Smooth muscle cell (in vitro differentiated cells): ENCODE results near the gene TMEM179B. TPM values are rescaled to one million over a fixed set of nuclear protein-coding genes. Genes with fewer than 3 reads are reported as not detected.

ENCODE experiments used
- DNase-seq: peaks from one replicate; lab custom pipeline; 2025; ENCODE audit not compliant: unreplicated experiment; lab: John Stamatoyannopoulos, UW
- H2AFZ ChIP-seq: fragments of 200-600 bp; sonication (generic); 2 replicates; pipeline ENCODE4 v1.6.0; 2016; ENCODE audit warnings: antibody characterized with exemption, low read depth, mild to moderate bottlenecking
- H3F3A ChIP-seq: fragments of 200-600 bp; sonication (generic); 2 replicates; pipeline ENCODE4 v1.6.0; 2017; ENCODE audit warnings: antibody characterized with exemption, low read depth
- H3K27ac ChIP-seq: fragments of 200-600 bp; sonication (generic); 2 replicates; pipeline ENCODE4 v1.5.1; 2016; ENCODE audit warnings: low read depth, mild to moderate bottlenecking
- H3K27me3 ChIP-seq: fragments of 200-600 bp; sonication (generic); 2 replicates; pipeline ENCODE4 v1.6.1; 2016; ENCODE audit warnings: low read depth, mild to moderate bottlenecking
- H3K36me3 ChIP-seq: fragments of 200-600 bp; sonication (generic); 2 replicates; pipeline ENCODE4 v1.5.1; 2016; ENCODE audit warnings: low read depth
- H3K4me1 ChIP-seq: fragments of 200-600 bp; sonication (generic); 2 replicates; pipeline ENCODE4 v1.5.1; 2016; ENCODE audit warnings: low read depth
- H3K4me2 ChIP-seq: fragments of 200-600 bp; sonication (generic); 2 replicates; pipeline ENCODE4 v1.6.0; 2016; ENCODE audit warnings: mild to moderate bottlenecking
- H3K4me3 ChIP-seq: fragments of 200-600 bp; sonication (generic); 2 replicates; pipeline ENCODE4 v1.5.1; 2016; ENCODE audit warnings: mild to moderate bottlenecking
- H3K79me2 ChIP-seq: fragments of 200-600 bp; sonication (generic); 2 replicates; pipeline ENCODE4 v1.6.0; 2016; ENCODE audit warnings: low read depth, mild to moderate bottlenecking
- H3K9ac ChIP-seq: fragments of 200-600 bp; sonication (generic); 2 replicates; pipeline ENCODE4 v1.6.0; 2016; ENCODE audit warnings: low read depth
- H3K9me3 ChIP-seq: fragments of 200-600 bp; sonication (generic); replicated peaks from 2 replicates; pipeline ENCODE4 v1.5.1; 2016; ENCODE audit warnings: low read depth
- H4K20me1 ChIP-seq: fragments of 200-600 bp; sonication (generic); 2 replicates; pipeline ENCODE4 v1.6.0; 2016; ENCODE audit warnings: low read depth
- WGBS: methylation state at CpG from one replicate; pipeline ENCODE4 v1.1.7; 2016; ENCODE audit warnings: low lambda C conversion rate; 5-methylcytosine and 5-hydroxymethylcytosine counted together
- polyA plus RNA-seq: library from polyadenylated mRNA; unstranded; fragments of >200 nt; fragmentation: Nextera tagmentation; extraction: Ambion mirVana; gene quantifications from 2 replicates; pipeline ENCODE4 v1.2.1, GENCODE V29; 2016
- total RNA-seq: library from RNA; depleted of rRNA; stranded (reverse); fragments of >200 nt; gene quantifications from 2 replicates; pipeline ENCODE4 v1.2.3, GENCODE V29; 2014
- TF ChIP-seq, protein P1 (sequence below): fragments of 200-600 bp; sonication (generic); IDR thresholded peaks from 2 replicates; pipeline ENCODE4 v1.5.1; 2017; ENCODE audit warnings: borderline replicate concordance, mild to moderate bottlenecking, antibody characterized with exemption; ENCODE audit not compliant: insufficient read depth, poor library complexity, severe bottlenecking

The TMEM179B gene
- total and polyA plus RNA-seq, 2 experiments from 2014 or later: 103 to 113 TPM

DNA sequence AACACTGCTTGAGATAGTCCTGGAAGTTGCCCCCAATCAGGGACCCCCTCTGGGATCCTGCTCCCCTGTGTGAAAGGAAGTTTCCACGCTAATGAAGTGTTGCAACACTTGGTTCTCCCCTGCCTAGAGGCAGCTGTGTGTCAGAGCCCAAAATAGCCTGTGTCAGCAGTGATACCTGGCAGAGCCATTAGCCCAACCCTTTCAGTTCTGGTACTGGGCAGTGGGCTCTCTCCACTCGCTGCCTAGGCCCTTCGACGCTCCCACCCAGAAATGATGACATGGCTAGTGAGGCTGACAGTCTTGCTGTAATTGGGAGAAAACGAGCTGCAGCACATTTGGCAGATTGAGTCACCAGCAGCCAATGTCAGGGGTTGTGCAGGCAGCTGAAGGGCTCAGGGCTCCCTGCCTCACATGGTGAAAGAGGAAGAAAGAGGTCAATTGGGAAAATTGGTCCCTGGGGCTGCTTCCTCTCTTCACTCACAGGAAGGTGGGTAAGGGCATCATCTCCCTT, 19.5 kb downstream of the TMEM179B start:
- DNase-seq: no peak
- peaks cover 33% of the 10 kb centered on the region for H3K79me2 ChIP-seq
- H4K20me1 ChIP-seq: peaks cover 32% of the 10 kb centered on the region
- no peak overlapping the region for H2AFZ ChIP-seq
- peaks cover under 1% of the 10 kb centered on the region for H3K36me3 ChIP-seq
- H3K4me3 ChIP-seq: no peak overlapping the region
- TF ChIP-seq, protein P1, sequence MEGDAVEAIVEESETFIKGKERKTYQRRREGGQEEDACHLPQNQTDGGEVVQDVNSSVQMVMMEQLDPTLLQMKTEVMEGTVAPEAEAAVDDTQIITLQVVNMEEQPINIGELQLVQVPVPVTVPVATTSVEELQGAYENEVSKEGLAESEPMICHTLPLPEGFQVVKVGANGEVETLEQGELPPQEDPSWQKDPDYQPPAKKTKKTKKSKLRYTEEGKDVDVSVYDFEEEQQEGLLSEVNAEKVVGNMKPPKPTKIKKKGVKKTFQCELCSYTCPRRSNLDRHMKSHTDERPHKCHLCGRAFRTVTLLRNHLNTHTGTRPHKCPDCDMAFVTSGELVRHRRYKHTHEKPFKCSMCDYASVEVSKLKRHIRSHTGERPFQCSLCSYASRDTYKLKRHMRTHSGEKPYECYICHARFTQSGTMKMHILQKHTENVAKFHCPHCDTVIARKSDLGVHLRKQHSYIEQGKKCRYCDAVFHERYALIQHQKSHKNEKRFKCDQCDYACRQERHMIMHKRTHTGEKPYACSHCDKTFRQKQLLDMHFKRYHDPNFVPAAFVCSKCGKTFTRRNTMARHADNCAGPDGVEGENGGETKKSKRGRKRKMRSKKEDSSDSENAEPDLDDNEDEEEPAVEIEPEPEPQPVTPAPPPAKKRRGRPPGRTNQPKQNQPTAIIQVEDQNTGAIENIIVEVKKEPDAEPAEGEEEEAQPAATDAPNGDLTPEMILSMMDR: no peak
- peaks cover 30% of the 10 kb centered on the region for H3F3A ChIP-seq
- H3K4me2 ChIP-seq: peak overlapping the region; percentile 93
- H3K27me3 ChIP-seq: no peaks in the 10 kb centered on the region
- H3K9me3 ChIP-seq: no peaks in the 10 kb centered on the region
- H3K27ac ChIP-seq: peak overlapping the region; percentile 82
- peak overlapping the region; percentile 48 for H3K9ac ChIP-seq
- H3K4me1 ChIP-seq: peaks cover 18% of the 10 kb centered on the region
- WGBS: 45% methylated on average over 5 of the region's 5 CpGs

DNA sequence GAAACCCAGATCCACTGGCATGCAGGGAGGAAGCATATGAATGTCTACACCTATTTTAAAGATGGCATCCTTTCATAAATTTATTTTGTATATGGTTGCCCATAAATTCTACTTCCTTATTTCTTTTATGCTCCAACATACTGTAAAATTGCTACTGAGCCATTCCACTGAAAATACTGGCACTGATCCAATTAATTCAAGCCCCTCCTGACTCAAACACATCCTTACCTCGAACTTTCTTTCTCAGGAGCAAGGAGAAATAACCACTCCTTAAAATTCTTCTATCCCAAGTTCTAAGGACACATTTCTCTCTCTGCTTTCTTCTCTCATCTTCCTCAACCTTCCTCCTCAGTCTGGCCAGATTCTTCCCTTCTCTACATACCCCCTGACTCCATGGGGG, 23.5 kb downstream of the TMEM179B start:
- Histone ChIP-seq H4K20me1 (no peaks in the 10 kb centered on the region), H3F3A (peaks cover 22% of the 10 kb centered on the region), H3K9me3 (no peaks in the 10 kb centered on the region), H3K79me2 (no peaks in the 10 kb centered on the region), H2AFZ (no peak overlapping the region), H3K36me3 (no peaks in the 10 kb centered on the region), H3K27ac (no peak overlapping the region), H3K4me1 (peaks cover 11% of the 10 kb centered on the region), H3K27me3 (no peaks in the 10 kb centered on the region), H3K9ac (no peak overlapping the region), H3K4me3 (no peak overlapping the region), H3K4me2 (no peak overlapping the region)
- TF ChIP-seq, protein P1: no peak
- 90% methylated on average over 1 of the region's 1 CpG for WGBS
- no peak for DNase-seq

DNA sequence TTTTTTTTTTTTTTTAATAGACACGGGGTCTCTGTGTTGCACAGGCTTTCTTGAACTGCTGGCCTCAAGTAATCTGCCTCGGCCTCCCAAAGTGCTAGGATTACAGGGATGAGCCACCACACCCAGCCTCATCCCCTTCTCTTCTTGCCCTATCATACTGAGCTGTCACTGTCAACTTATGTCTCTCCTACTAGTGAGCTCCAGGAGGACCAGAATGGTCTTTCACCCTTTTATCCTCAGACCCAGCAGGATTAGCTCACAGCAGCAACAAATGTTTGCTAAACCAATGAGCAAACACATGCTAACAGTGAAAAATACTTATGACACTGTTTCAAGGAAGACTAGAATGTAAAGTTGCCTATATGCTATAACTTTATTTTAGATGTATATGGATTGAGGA, 24.5 kb downstream of the TMEM179B start:
- peaks cover 2% of the 10 kb centered on the region for H3K4me1 ChIP-seq
- no peak overlapping the region for H3K4me2 ChIP-seq
- no peaks in the 10 kb centered on the region for H3K79me2 ChIP-seq
- TF ChIP-seq, protein P1: no peak
- WGBS: 93% methylated on average over 2 of the region's 2 CpGs
- no peak overlapping the region for H3K4me3 ChIP-seq
- H4K20me1 ChIP-seq: no peaks in the 10 kb centered on the region
- H3K9ac ChIP-seq: no peak overlapping the region
- H3K27me3 ChIP-seq: no peaks in the 10 kb centered on the region
- H2AFZ ChIP-seq: no peak overlapping the region
- no peak for DNase-seq
- H3K27ac ChIP-seq: no peak overlapping the region
- H3K9me3 ChIP-seq: no peaks in the 10 kb centered on the region
- peaks cover 13% of the 10 kb centered on the region for H3F3A ChIP-seq
- no peaks in the 10 kb centered on the region for H3K36me3 ChIP-seq

DNA sequence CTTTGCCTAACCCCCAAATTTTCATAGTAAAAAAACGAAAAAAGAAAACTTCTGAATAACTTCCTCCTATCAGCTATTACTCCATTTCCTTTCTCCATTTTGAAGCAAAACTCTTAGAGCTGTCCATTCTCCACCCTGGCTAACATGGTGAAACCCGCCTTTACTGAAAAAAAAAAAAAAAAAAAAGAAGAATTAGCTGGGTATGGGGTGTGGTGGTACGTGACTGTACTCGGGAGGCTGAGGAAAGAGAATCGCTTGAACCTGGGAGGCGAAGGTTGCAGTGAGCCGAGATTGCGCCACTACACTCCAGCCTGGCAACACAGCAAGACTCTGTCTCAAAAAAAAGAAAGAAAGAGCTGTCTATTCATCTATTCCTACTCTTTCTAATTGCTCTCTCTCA, 29.4 kb downstream of the TMEM179B start:
- Histone ChIP-seq H3K4me2 (no peak overlapping the region), H3K27ac (no peak overlapping the region), H3K4me1 (no peaks in the 10 kb centered on the region), H3K36me3 (peaks cover 17% of the 10 kb centered on the region), H3K9ac (no peak overlapping the region), H4K20me1 (peaks cover 6% of the 10 kb centered on the region), H3F3A (no peaks in the 10 kb centered on the region), H3K79me2 (no peaks in the 10 kb centered on the region), H2AFZ (no peak overlapping the region), H3K9me3 (no peaks in the 10 kb centered on the region), H3K4me3 (no peak overlapping the region), H3K27me3 (no peaks in the 10 kb centered on the region)
- WGBS: 97% methylated on average over 8 of the region's 8 CpGs
- DNase-seq: no peak
- TF ChIP-seq, protein P1: no peak
